ENCODE data around the gene MECP2. TPM values are rescaled to one million over a fixed set of nuclear protein-coding genes. Genes with fewer than 3 reads are reported as not detected.
"Not testable (repeated sequence)": the region's sequence is repeated elsewhere in the genome, so short reads cannot be mapped to it uniquely, and the experiment has no call there.

MECP2 gene
- polyA plus RNA-seq (2013, experiment 1 of 2; ENCODE audit: insufficient read length) = 19.7 TPM
- 16.4 TPM for polyA plus RNA-seq (2013, experiment 2 of 2; ENCODE audit: insufficient read length)

DNA sequence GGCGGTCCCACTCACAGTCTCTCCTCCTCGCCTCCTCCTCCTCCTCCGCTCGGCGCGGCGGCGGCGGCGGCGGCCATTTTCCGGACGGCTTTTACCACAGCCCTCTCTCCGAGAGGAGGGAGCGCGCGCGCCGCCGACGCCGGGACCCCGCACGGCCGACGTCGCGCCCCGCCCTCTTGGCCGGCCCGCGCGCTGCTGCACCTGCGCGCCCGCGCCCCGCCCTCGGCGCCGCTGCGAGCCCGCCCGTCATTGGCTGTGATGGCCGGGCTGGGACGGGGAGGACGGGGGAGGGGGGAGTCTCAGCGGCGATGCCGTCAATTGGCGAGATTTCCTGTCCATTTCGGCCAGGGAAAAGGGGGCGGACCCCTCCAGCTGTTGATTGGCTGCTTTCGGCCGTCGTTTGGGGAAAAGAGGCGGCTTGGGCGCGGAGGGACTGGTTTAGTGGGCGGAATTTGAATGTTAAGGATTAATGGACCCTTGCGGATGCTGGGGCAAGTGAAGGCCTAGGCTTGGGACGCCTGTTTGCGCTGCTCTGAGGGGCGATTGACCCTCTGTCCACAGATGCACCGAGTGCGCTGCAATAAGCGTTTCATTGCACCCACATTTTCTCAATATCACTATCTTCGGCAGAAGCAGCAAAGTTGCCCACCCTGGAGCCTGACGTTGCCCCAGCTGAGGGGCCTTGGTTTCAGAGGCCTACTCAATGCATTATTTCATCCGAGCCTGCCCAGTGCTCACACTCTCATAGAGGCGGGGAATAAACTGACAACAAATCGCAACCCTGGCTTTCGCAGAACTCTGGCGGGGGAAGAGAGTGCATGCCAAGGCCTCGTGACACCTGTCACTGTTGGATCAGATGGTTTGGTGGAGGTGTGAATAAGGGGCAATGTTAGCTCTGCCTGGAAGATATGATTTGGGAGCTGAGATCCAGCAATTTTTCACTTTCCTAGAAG, at the start of gene MECP2:
TSS of gene MECP2 (minus strand) at position 129 of the 953 bp plus-strand sequence.
- DNase-seq = peak; percentile 91

GRCh38 chrX:154144010-154144409, 46.5 kb upstream of the MECP2 start, which contains the start of gene OPN1LW:
Gene OPN1LW (plus strand): TSS chrX:154144243. CDS start chrX:154144284, 41 bp downstream.
- DNase-seq = not testable (repeated sequence)

DNA sequence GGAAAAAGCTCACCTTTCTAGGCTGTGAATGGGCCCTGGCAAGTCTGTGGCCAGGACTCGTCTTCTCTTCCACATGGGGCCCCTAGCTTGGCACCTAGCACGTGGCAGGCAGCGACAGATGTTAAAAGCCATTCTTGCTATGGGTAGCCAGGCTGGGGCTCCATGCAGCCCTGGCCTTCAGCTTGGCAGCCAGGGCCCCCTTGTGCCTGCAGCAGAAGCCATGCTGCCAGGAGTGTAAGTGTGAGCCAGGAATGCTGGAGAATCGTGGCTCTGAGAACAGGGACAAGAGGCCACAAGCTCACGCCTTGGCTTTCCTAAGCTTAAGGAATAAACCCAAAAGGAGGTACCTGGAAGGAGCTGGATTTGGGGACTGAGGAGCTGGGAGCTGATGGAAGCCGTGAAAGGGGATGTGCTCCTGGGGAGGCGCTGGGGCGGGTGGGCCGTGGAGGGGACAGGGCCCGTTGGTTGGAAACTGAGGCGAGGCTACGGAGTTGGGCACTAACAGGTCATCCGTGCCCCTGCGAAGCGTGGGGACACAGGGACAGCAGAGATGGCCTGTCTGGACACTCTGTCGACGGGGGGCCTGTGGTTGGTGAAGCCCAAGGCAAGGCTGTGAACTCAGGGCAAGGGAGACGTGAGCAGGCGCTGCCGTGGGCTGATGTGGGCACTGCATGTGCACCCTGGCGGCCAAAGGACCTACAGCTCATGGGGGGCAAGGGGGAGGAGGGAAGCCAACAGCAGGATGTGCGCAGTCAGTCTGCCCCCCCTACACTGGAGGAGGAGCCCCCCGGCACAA, 45.6 kb upstream of the MECP2 start:
- no peak for DNase-seq

DNA sequence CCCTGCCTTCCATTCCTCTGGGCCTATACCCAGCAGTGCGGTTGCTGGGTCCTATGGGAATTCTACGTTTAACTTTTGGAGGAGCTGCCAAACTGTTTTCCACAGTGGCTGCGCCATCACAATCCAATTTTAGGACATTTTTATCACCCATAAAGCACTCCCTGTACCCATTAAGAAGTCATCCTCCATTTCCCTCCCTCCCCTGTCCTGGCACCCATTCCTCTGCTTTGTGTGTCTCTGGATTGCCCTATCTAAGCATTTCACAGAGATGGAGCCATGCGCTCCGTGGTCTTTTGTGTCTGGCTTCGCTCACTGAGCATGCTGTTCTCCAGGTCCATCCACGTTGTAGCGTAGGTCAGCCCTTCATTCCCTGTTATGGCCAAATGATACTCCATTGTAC, 44.9 kb upstream of the MECP2 start:
- DNase-seq = no peak

DNA sequence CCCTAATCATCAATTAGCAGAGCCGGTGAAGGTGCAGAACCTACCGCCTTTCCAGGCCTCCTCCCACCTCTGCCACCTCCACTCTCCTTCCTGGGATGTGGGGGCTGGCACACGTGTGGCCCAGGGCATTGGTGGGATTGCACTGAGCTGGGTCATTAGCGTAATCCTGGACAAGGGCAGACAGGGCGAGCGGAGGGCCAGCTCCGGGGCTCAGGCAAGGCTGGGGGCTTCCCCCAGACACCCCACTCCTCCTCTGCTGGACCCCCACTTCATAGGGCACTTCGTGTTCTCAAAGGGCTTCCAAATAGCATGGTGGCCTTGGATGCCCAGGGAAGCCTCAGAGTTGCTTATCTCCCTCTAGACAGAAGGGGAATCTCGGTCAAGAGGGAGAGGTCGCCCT, 43.2 kb upstream of the MECP2 start:
- DNase-seq = no peak

DNA sequence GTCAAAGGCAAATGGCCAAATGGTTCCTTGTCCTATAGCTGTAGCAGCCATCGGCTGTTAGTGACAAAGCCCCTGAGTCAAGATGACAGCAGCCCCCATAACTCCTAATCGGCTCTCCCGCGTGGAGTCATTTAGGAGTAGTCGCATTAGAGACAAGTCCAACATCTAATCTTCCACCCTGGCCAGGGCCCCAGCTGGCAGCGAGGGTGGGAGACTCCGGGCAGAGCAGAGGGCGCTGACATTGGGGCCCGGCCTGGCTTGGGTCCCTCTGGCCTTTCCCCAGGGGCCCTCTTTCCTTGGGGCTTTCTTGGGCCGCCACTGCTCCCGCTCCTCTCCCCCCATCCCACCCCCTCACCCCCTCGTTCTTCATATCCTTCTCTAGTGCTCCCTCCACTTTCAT, 42.7 kb upstream of the MECP2 start:
- no peak for DNase-seq

DNA sequence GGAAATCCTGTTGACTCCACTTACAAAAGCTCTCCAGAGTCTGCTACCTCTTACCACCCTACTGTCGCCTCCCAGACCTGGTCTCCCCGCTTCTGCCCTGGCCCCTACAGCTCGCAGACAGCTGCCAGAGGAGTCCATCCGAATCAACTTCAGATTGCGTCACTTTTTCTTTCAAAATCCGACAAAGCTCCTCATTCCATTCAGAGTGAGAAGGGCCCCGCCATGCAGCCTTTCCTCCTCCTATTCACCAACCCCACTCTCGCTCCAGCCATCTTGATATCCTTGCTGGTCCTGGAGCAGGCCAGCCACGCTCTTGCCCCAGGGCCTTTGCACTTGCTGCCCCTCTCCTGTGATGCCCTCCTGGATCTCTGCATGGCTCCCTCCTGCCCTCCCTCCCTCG, 41.3 kb upstream of the MECP2 start:
- DNase-seq = no peak

DNA sequence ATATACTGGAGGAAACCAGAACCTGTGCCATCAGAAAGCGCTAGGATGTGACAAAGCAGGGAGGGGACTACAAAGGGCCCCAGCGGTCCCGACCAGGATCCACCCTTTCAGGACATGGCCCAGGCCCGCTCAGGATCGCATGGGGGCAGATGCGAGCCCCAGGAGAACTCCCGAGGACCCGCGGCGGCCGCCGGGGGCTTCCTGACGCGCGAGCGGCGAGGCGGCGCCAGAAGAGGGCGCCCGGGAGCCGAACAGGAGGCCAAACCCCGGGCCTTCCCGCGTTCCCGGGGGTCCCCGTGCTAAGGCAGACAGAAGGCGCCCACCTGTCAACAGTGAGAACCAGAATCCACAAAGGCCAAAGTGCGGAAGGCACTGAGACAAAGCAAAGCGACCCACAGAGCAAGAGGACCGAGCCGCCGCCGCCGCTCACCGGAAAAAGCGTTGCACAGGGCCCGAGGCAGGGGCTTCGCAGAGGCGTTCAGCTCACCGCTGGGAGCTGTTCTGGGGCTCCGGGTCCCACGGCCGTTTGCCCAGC, 39.2 kb upstream of the MECP2 start:
- DNase-seq = peak; percentile 63

DNA sequence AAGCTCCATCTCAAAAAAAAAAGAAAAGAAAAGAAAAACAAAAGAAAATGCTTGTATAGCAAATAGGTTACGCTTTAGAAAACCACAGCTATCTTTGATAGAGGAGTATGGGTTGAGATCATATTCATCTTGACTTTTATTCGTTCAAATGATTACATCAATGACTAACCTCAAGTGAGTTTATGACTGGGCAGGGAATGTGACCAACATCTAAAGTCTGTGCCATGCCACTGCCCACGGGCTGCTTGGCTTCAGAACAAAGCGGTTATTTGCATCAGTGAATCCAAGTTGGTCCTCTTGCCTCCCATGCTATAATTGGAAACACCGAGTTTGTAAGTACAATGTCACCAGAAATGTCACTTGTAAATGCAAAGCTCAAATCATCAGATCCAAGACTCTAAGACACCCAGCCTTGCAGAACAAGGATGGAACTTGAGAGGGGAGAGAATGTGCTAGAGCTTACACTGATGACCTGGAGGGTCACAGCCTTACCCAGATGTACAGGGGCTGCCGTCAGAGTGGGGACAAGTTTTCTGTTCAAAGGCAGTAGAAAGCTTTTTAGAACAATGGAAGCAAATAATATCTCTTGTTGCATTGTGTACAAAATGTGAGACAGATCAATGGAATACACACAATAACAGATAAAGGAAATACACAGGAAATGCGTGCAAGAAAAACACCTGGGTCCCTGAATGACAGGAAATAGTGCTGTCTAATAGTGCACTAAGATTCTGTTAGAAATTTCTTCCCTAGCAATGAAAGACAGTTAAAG, 38.1 kb upstream of the MECP2 start:
- DNase-seq = no peak

- no peak for DNase-seq
Observed at GRCh38 chrX:154132366-154132765, 34.8 kb upstream of the MECP2 start.

DNA sequence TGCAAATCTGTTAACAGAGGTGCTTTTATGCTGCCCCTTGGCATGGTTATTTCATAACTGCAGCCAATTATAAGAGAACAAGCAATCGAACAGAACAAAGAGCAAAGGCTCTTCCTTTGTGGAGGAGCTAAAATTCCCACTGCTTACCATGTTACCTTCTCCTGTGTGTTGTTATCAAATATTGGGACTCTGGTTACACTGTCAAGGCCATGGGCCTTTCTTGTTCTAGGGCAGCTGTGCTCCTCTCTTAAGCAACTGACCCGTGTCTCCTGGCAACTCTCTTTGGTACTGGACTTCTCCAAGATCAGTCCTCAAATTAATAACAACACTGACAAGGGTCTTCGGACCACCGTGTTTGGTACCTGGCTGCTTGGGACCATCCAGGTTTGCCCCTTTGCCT, 34.4 kb upstream of the MECP2 start:
- DNase-seq = no peak

GRCh38 chrX:154126101-154126500, 28.6 kb upstream of the MECP2 start:
- DNase-seq = no peak

DNA sequence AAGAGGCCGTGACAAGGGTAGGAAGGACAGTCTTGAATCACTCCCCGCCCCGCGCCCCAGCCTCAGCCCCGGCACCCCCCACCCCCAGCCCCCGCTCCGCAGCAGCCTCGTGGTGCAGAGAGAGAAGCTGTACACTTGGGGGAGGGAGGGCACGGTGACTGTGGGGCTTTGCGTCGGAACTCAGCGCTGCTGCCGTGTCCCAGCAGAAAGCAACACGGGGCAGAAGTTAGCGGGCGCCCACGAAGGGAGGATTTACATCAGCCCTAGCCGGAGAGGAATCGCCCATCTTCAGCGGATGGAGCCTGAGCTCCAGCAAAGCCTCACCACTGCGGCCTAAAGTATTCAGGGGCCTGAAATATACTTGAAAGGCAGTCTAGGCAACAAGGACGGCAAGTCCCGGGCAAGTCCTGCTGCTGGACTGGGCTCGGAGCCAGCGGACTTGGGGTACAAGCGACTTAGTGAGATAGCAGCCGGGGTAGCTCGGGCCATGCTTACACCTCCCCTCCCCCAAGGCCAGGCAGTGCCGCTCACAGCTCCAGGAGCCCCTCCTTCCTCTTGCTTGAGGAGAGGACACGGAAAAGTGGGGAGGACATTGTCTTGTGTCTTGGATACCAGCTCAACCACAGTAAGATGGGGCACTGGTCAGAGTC, 28.0 kb upstream of the MECP2 start:
- no peak for DNase-seq

DNA sequence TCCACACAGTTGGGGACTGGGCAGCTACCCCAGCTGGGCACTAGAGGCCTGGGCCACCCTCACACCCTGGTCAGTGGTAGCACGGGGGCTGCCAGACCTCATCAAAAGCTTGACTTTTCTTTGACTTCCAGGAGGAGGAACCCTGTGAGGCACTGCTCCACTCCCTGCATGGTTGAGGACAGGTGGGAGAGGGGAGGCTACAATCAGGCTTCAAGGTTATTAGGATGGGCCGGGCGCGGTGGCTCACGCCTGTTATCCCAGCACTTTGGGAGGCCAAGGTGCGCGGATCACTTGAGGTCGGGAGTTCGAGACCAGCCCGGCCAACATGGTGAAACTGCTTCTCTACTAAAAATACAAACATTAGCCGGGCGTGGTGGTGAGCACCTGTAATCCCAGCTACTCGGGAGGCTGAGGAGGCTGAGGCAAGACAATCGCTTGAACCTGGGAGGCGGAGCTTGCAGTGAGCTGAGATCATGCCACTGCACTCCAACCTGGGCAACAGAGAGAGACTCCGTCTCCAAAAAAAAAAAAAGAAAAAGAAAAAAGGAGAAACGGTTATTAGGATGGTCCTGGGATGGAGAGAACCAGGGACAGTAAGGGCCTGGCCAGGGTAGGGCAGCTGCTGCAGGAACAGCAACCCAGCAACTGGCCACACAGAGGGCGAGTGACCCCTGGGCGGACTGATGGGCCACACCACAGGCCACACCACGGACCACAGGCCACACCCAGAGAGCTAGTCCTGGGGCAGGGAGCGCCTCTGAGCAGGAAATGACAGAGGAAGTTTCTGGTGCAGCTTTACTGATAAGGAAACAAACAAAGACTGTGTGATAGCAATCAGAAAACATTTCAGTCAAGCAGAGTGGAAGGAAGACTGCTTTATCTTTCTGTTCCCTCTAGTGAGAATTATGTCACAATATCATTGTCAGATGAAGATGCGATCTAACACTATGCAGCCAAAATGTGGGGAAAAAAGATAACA, 26.0 kb upstream of the MECP2 start:
- no peak for DNase-seq

DNA sequence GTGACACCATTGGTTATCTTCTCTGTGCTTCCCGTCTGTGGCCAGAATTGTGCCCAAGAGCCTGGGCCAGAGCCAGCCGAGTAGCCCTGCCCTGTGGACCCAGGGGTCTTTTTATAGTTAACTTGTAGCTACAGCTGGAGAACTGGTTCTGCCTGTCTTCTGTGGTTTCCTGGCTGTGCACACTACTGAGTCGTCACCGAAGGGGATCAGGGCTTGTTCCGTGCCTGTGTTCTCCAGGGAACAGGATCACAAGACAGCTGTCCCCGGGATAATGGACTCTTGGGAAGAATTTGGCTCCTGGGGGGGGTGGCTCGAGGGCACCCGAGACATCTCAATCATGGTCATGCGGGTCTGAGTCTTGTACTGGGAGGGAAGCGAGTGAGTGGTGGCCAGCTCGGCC, 24.4 kb upstream of the MECP2 start:
- no peak for DNase-seq

DNA sequence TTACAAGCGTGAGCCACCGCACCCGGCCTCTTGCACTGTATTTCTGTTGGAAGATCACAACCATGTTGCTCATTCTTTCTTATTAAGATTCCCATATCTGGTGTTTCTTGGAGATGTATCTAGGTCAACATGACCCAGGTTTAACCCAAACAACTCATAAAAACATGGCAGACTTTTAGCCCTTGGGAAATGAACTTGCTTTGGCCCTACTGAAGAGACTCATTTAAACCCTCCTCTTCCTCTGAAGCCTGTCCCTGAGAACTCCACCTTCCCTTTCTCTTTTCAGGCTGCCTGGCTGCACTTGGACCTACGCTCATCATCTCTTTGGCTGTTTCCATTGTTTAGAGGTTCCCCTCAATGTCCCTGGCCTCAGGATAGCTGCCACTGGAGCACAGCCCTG, 23.7 kb upstream of the MECP2 start:
- DNase-seq = no peak

DNA sequence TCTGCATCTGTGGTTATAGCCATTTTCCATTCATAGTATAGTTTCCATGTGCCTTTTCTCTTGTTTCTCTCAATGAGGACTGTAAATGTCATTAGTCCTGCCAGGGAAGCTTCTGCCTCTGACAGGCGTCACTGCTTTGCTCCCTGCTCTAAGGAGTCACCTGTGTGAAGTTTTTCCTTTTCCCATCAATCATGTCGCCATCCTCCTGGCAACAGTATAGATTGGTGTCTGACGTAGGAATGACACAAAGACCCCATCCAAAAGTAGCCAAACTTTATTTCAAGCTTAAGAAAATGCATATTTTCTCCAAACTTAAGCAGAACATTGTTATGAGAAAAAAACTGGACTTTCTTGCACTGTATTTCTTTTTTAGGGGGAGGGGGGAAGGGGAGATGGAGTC, 23.1 kb upstream of the MECP2 start:
- DNase-seq = no peak

GRCh38 chrX:154117566-154117965, 20.0 kb upstream of the MECP2 start:
- no peak for DNase-seq

GRCh38 chrX:154116426-154117211, 19.1 kb upstream of the MECP2 start:
- no peak for DNase-seq

DNA sequence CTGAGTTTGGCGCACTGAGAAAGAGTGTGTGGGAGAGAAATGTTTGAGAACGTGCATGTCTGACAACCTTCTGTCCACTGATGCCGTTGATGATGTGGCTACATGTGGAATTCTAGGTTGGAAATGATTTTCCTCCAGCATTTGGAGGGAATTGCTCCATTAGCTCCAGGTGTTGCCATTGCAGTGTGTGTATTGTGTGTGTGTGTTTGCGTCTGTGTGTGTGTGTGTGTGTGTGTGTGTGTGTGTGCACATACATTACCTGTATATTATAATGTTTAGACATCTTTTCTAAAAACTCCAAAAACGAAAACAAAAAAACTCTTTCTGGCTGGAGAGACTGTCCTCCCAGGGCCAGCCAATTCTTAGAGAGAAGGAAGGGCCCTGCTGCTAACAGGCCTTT, 18.2 kb upstream of the MECP2 start:
- no peak for DNase-seq

All from fibroblast of skin of back (primary cell).